ENCODE data around the gene YOD1.

Gene YOD1

GRCh38 chr1:207004931-207005830, 45.8 kb downstream of the YOD1 start:
- DNase-seq = peak; percentile 53

GRCh38 chr1:207003210-207003609, 47.8 kb downstream of the YOD1 start:
- no peak for DNase-seq

- DNase-seq = no peak
Measured at GRCh38 chr1:207002724-207003146, 48.3 kb downstream of the YOD1 start.

- DNase-seq = no peak
Measured at GRCh38 chr1:207001492-207002245, 49.3 kb downstream of the YOD1 start.

GRCh38 chr1:207000651-207001291, 50.2 kb downstream of the YOD1 start:
- DNase-seq = no peak

- DNase-seq = no peak
Measured at GRCh38 chr1:206998816-206999215, 52.2 kb downstream of the YOD1 start.
